Mesenchymal stem cell (in vitro differentiated cells and primary cell): ENCODE measurements around the gene PLCG2.

Experiments used
- DNase-seq: peaks from one replicate; pipeline ENCODE4 v3.0.0-alpha.2; 2013
- H2AFZ ChIP-seq: one replicate; pipeline ENCODE4 v1.6.1; 2013; ENCODE audit warnings: low read depth, mild to moderate bottlenecking, control low read depth, inconsistent platforms, low read length, moderate library complexity
- H2AK5ac ChIP-seq: 2 replicates; pipeline ENCODE4 v1.6.1; 2013; ENCODE audit warnings: low read length, moderate library complexity, mild to moderate bottlenecking, inconsistent platforms; ENCODE audit not compliant: severe bottlenecking
- H2BK120ac ChIP-seq: one replicate; pipeline ENCODE4 v1.6.1; 2013; ENCODE audit warnings: low read depth, mild to moderate bottlenecking, inconsistent platforms, low read length, moderate library complexity
- H2BK12ac ChIP-seq, 2 experiments: one replicate each; pipeline ENCODE4 v1.6.1; 2013; ENCODE audit warnings: inconsistent platforms in 2 of 2, low read length in 2 of 2, mild to moderate bottlenecking in 2 of 2, moderate library complexity in 2 of 2, control low read depth in 1 of 2
- H2BK15ac ChIP-seq: one replicate; pipeline ENCODE4 v1.6.1; 2013; ENCODE audit warnings: mild to moderate bottlenecking, low read depth, inconsistent platforms; ENCODE audit not compliant: poor library complexity, severe bottlenecking
- H2BK5ac ChIP-seq: 2 replicates; pipeline ENCODE4 v1.6.1; 2013; ENCODE audit warnings: low read depth, mild to moderate bottlenecking, low read length, control low read depth, inconsistent platforms; ENCODE audit not compliant: poor library complexity, severe bottlenecking
- H3K14ac ChIP-seq, 2 experiments: one replicate each; pipeline ENCODE4 v1.6.1; 2013; ENCODE audit warnings: inconsistent platforms in 2 of 2, low read length in 2 of 2, control low read depth in 1 of 2, mild to moderate bottlenecking in 1 of 2, moderate library complexity in 1 of 2
- H3K18ac ChIP-seq, 2 experiments: one replicate each; pipeline ENCODE4 v1.6.1; 2013; ENCODE audit warnings: inconsistent platforms in 2 of 2, low read length in 2 of 2, control low read depth in 1 of 2, low read depth in 1 of 2, mild to moderate bottlenecking in 1 of 2
- H3K23ac ChIP-seq, 2 experiments: one replicate each; pipeline ENCODE4 v1.6.1; 2013; ENCODE audit warnings: inconsistent platforms in 2 of 2, low read length in 2 of 2, mild to moderate bottlenecking in 2 of 2, moderate library complexity in 2 of 2, control low read depth in 1 of 2
- H3K27ac ChIP-seq: 2 replicates; pipeline ENCODE4 v1.5.1; 2013; ENCODE audit warnings: mild to moderate bottlenecking, moderate library complexity, low read length, control low read depth, inconsistent platforms; ENCODE audit not compliant: poor library complexity, severe bottlenecking
- H3K27me3 ChIP-seq, 2 experiments: 2 replicates each; pipeline versions ENCODE4 v1.6.1 to v1.7.0; 2013; ENCODE audit warnings: low read length in 2 of 2, mild to moderate bottlenecking in 2 of 2, moderate library complexity in 2 of 2, control low read depth in 1 of 2, inconsistent platforms in 1 of 2; ENCODE audit not compliant: control insufficient read depth in 1 of 2, insufficient read depth in 1 of 2
- H3K36me3 ChIP-seq, 2 experiments: 2 replicates each; pipeline versions ENCODE4 v1.6.1 to v1.7.0; 2013; ENCODE audit warnings: low read length in 2 of 2, control low read depth in 1 of 2, inconsistent platforms in 1 of 2, low read depth in 1 of 2, mild to moderate bottlenecking in 1 of 2; ENCODE audit not compliant: insufficient read depth in 2 of 2, control insufficient read depth in 1 of 2
- H3K4ac ChIP-seq, 2 experiments: one replicate each; pipeline ENCODE4 v1.6.1; 2013; ENCODE audit warnings: inconsistent platforms in 2 of 2, low read length in 2 of 2, mild to moderate bottlenecking in 2 of 2, moderate library complexity in 2 of 2, control low read depth in 1 of 2, low read depth in 1 of 2
- H3K4me1 ChIP-seq: 2 replicates; pipeline ENCODE4 v1.6.1; 2013; ENCODE audit warnings: low read depth, low read length, control low read depth; ENCODE audit not compliant: control insufficient read depth, insufficient read depth
- H3K4me2 ChIP-seq: 2 replicates; pipeline ENCODE4 v1.6.1; 2013; ENCODE audit warnings: low read length, mild to moderate bottlenecking, inconsistent platforms; ENCODE audit not compliant: poor library complexity, severe bottlenecking
- H3K4me3 ChIP-seq, 2 experiments: 2 replicates each; pipeline versions ENCODE4 v1.5.1 to v1.7.0; 2013; ENCODE audit warnings: low read length in 2 of 2, mild to moderate bottlenecking in 2 of 2, control low read depth in 1 of 2, low read depth in 1 of 2; ENCODE audit not compliant: insufficient read depth in 1 of 2
- H3K79me1 ChIP-seq: replicated peaks from 2 replicates; pipeline ENCODE4 v1.6.1; 2013; ENCODE audit warnings: mild to moderate bottlenecking, control low read depth, low read length, inconsistent platforms; ENCODE audit not compliant: poor library complexity, severe bottlenecking
- H3K9ac ChIP-seq: 2 replicates; pipeline ENCODE4 v1.7.0; 2013; ENCODE audit warnings: mild to moderate bottlenecking, low read length, moderate library complexity
- H3K9me3 ChIP-seq: 2 replicates; pipeline ENCODE4 v1.7.0; 2013; ENCODE audit warnings: mild to moderate bottlenecking, low read length; ENCODE audit not compliant: control insufficient read depth
- H4K8ac ChIP-seq: one replicate; pipeline ENCODE4 v1.6.1; 2013; ENCODE audit warnings: inconsistent platforms, mild to moderate bottlenecking, low read length, moderate library complexity
- H4K91ac ChIP-seq: one replicate; pipeline ENCODE4 v1.6.1; 2013; ENCODE audit warnings: mild to moderate bottlenecking, low read length, inconsistent platforms
- WGBS: methylation state at CpG from one replicate; pipeline ENCODE4 v1.1.7; 2013; ENCODE audit warnings: mixed read lengths; 5-methylcytosine and 5-hydroxymethylcytosine counted together

PLCG2 gene

DNA sequence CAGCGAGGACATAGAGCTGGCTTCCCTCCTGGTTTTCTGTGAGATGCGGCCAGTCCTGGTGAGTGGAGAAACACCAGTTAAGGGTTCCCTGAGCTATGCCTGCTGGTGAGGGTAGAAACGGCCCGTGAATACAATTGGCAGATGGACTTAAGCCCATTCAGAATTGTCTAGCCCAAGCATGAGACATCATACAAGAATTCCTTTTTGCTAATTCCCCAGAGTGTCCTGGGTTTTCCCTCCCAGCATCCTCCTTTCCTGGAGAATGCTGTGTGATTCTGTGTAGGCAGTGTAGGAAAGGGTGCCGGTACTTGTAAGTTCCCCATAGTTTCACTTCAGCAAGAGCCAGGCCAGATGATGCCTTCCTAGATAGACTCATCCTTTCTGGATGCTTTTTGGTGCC lies 167.1 kb downstream of the PLCG2 start:
- Histone ChIP-seq H3K9me3 (peaks cover 9% of the 10 kb centered on the region), H3K4ac (no peak overlapping the region), H3K18ac (no peak overlapping the region), H3K36me3 (no peaks in the 10 kb centered on the region), H2BK120ac (no peak overlapping the region), H2BK5ac (no peak overlapping the region), H3K23ac (no peak overlapping the region), H3K79me1 (no peaks in the 10 kb centered on the region), H4K8ac (no peak overlapping the region), H2BK15ac (no peak overlapping the region), H3K4me1 (peaks cover under 1% of the 10 kb centered on the region), H3K4me2 (no peak overlapping the region), H3K9ac (peak overlapping the region; percentile 21), H3K14ac (no peak overlapping the region), H4K91ac (no peak overlapping the region), H3K4me3 (peak overlapping the region in 1 of 2 experiments; percentile 38), H2AK5ac (no peak overlapping the region), H2BK12ac (no peak overlapping the region), H3K27ac (no peak overlapping the region), H3K27me3 (peaks cover 0 to 3% of the 10 kb centered on the region in 2 experiments), H2AFZ (no peak overlapping the region)
- WGBS, result 91% methylated on average over 4 of the region's 5 CpGs
- no peak for DNase-seq

DNA sequence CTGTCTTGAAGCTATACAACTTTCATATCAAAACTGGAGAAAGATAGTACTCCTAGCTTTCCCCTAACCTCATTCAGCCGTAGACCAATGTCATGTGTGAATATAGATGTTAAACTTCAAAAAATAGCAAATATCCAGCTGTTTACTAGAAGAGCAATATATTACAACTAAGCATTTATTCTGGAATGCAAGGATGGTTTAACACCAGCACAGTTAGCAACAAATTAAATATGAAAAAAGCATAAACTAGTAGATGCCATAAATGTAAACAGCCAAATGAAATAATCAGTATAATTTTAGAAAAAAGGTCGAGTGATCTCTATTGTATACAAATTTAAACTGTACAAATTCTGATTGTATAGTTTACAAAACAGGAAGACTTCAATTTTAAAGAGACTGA lies 172.5 kb downstream of the PLCG2 start:
- no peaks in the 10 kb centered on the region for H3K4me1 ChIP-seq
- H4K8ac ChIP-seq, result no peak overlapping the region
- H4K91ac ChIP-seq, result no peak overlapping the region
- H3K79me1 ChIP-seq, result no peaks in the 10 kb centered on the region
- H3K14ac ChIP-seq, result no peak overlapping the region
- H3K9ac ChIP-seq, result no peak overlapping the region
- H2AFZ ChIP-seq, result no peak overlapping the region
- H2AK5ac ChIP-seq, result no peak overlapping the region
- no CpG with 5 or more reads among the region's 2 CpGs for WGBS
- H3K4ac ChIP-seq, result no peak overlapping the region
- no peak overlapping the region for H3K18ac ChIP-seq
- no peaks in the 10 kb centered on the region for H3K27me3 ChIP-seq
- H2BK15ac ChIP-seq, result no peak overlapping the region
- H3K27ac ChIP-seq, result no peak overlapping the region
- H3K23ac ChIP-seq, result no peak overlapping the region
- no peak overlapping the region for H2BK120ac ChIP-seq
- no peak overlapping the region for H3K4me3 ChIP-seq
- peaks cover 24% of the 10 kb centered on the region for H3K9me3 ChIP-seq
- DNase-seq, result no peak
- H2BK12ac ChIP-seq, result no peak overlapping the region
- H3K36me3 ChIP-seq, result no peaks in the 10 kb centered on the region
- H2BK5ac ChIP-seq, result no peak overlapping the region
- no peak overlapping the region for H3K4me2 ChIP-seq

DNA sequence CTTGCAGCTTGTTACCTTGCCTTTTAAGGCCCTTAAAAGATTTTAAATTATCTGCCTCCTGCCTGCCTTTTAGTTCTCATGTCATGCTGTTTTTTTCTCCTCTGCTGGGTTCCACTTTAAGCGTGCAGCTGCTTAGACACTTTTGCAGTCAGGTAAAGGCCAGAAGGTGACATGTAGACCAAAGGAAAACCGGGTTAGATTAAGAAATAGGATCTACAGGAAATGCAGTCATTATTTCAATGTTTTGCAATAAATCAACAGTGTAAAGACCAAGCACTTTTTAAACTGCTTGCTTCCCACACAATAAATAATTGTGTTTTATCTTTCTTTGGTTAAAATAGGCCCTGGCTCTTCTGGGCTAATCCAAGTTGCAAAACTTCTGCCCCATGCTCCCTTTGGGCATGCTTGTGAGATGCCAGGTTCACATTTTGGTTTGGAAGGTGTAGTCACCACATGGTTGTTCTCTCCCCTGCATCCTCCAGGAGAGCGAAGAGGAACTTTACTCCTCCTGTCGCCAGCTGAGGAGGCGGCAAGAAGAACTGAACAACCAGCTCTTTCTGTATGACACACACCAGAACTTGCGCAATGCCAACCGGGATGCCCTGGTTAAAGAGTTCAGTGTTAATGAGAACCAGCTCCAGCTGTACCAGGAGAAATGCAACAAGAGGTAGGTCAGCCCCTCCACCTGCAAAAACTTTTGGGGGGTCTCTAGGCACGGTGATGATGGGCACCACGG lies 177.3 kb downstream of the PLCG2 start:
- no peak overlapping the region for H2BK5ac ChIP-seq
- no peak overlapping the region for H2BK15ac ChIP-seq
- no peak overlapping the region for H3K14ac ChIP-seq
- no peak overlapping the region for H3K18ac ChIP-seq
- no peaks in the 10 kb centered on the region for H3K79me1 ChIP-seq
- H2AFZ ChIP-seq, result no peak overlapping the region
- no peak overlapping the region for H3K4ac ChIP-seq
- H4K91ac ChIP-seq, result no peak overlapping the region
- DNase-seq, result no peak
- H2AK5ac ChIP-seq, result no peak overlapping the region
- H4K8ac ChIP-seq, result no peak overlapping the region
- no peaks in the 10 kb centered on the region for H3K27me3 ChIP-seq
- no peak overlapping the region for H3K23ac ChIP-seq
- WGBS, result 91% methylated on average over 7 of the region's 9 CpGs
- H2BK12ac ChIP-seq, result no peak overlapping the region
- no peaks in the 10 kb centered on the region for H3K4me1 ChIP-seq
- H3K9me3 ChIP-seq, result peaks cover 13% of the 10 kb centered on the region
- no peak overlapping the region for H3K4me2 ChIP-seq
- no peak overlapping the region for H3K4me3 ChIP-seq
- H3K27ac ChIP-seq, result no peak overlapping the region
- no peaks in the 10 kb centered on the region for H3K36me3 ChIP-seq
- no peak overlapping the region for H2BK120ac ChIP-seq
- H3K9ac ChIP-seq, result no peak overlapping the region

DNA sequence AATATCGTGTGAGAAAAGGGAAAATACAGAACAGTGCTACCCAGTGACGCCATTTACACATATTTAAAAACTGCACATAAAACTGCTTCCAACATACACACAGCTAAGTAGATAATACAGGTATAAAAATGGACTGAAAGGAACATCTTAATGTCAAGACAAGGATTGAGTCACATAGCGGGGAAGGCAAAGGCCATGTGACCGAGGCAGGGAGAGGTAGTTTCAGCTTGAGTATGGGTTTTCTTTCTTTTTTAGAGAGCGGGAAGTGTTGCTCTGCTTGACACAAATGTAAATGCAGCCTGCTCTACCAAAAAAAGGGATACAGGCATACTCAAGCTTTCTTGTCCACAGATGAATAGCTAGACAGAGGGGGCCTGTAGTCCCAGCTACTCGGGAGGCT lies 185.7 kb downstream of the PLCG2 start:
- Histone ChIP-seq H3K18ac (no peak overlapping the region), H3K9ac (no peak overlapping the region), H2AFZ (no peak overlapping the region), H4K8ac (no peak overlapping the region), H2BK5ac (no peak overlapping the region), H3K36me3 (no peaks in the 10 kb centered on the region), H3K4me1 (no peaks in the 10 kb centered on the region), H3K79me1 (no peaks in the 10 kb centered on the region), H3K27ac (no peak overlapping the region), H2BK120ac (no peak overlapping the region), H3K4ac (no peak overlapping the region), H3K4me3 (no peak overlapping the region), H3K9me3 (no peaks in the 10 kb centered on the region), H2AK5ac (no peak overlapping the region), H3K4me2 (no peak overlapping the region), H2BK15ac (no peak overlapping the region), H3K14ac (no peak overlapping the region), H3K23ac (no peak overlapping the region), H4K91ac (no peak overlapping the region), H2BK12ac (no peak overlapping the region), H3K27me3 (no peaks in the 10 kb centered on the region)
- WGBS, result 79% methylated on average over 2 of the region's 6 CpGs
- DNase-seq, result no peak
